Measurements from ENCODE around the gene THSD4.

Gene THSD4

DNA sequence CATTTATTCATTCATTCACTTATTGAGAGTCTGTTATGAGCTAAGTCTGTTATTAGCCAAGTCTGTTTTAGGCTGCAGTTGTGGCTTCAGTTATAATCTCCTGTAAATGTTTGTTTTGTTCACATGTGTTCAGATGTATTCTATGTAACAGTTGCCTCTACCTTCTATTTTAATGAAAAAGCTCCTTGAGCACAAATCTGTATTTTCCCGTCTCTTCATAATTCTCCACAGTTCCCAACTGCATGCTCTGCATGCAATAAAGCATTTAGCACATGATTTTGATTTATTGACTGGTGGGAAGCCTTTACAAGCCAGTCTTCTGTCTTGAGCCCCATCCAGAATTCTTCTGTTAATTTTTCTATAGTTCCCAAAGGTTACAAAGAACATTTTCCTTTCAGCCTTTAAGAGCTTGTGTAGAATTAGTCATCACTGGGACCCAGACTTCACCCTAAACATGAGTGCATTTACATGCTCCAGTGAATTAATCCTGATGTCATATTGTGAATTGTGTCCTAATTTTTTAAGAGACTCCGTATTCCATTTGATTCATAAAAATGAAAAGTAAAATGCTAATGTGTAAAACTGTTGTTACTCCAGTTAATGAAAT is 572.7 kb downstream of the THSD4 start:
- peak; percentile 52 for DNase-seq (ENCODE audit: extremely low read depth, low read depth)
- TF ChIP-seq, protein P1, sequence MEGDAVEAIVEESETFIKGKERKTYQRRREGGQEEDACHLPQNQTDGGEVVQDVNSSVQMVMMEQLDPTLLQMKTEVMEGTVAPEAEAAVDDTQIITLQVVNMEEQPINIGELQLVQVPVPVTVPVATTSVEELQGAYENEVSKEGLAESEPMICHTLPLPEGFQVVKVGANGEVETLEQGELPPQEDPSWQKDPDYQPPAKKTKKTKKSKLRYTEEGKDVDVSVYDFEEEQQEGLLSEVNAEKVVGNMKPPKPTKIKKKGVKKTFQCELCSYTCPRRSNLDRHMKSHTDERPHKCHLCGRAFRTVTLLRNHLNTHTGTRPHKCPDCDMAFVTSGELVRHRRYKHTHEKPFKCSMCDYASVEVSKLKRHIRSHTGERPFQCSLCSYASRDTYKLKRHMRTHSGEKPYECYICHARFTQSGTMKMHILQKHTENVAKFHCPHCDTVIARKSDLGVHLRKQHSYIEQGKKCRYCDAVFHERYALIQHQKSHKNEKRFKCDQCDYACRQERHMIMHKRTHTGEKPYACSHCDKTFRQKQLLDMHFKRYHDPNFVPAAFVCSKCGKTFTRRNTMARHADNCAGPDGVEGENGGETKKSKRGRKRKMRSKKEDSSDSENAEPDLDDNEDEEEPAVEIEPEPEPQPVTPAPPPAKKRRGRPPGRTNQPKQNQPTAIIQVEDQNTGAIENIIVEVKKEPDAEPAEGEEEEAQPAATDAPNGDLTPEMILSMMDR (IDR thresholded peaks at IDR 0.05; ENCODE audit: low read depth, low read length, missing control alignments) = no peak
- no peak overlapping the region for H3K4me3 ChIP-seq (replicated peaks; ENCODE audit: low read depth, low read length)

DNA sequence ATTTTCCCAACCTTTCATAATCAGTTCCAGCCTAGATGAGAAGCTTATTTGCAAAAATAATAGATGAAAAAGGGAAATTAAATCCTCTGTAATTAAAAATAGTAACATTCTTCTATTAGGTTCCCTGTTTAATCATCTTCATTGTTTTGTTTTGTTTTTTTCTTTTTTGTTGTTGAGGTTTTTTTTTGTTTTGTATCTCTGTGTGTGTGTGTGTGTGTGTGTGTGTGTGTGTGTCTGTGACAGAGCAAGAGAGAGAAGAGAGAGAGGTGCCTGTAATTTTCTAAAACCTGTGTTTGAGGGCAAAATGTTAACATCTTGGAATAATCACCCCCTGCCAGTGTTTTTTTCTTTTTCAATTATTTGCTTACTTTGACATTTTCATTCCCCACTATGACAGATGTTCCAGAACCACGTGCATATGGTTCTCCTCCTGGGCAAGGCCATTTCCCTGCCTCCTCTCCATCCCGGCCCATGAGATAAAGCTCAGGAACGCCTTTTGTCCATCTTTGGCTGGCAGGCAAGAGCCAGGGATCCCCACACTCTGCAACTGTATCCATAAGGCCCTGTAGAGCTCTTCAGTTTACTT is 573.3 kb downstream of the THSD4 start:
- H3K4me3 ChIP-seq (replicated peaks; ENCODE audit: low read depth, low read length) = no peak overlapping the region
- TF ChIP-seq, protein P1 (IDR thresholded peaks at IDR 0.05; ENCODE audit: low read depth, low read length, missing control alignments) = no peak
- no peak for DNase-seq (ENCODE audit: extremely low read depth, low read depth)

DNA sequence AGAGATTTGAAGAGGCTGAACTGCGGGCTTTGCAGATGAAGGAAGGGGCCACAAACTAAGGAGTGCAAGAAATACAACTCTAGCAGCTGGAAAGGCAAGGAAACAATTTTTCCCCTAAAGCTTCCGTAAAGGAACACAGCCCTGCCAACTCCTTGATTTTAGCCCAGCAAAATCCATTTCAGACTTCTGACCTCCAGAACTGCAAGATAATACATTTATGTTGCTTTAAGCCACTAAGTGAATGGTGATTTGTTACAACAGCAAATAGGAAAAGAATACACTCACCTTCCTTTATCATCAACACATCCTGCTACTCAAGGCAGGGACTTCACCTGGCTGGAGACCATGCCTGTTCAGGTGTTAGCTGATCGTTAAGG is 575.8 kb downstream of the THSD4 start:
- TF ChIP-seq, protein P1 (IDR thresholded peaks at IDR 0.05; ENCODE audit: low read depth, low read length, missing control alignments) = no peak
- no peak for DNase-seq (ENCODE audit: extremely low read depth, low read depth)
- H3K4me3 ChIP-seq (replicated peaks; ENCODE audit: low read depth, low read length) = no peak overlapping the region

DNA sequence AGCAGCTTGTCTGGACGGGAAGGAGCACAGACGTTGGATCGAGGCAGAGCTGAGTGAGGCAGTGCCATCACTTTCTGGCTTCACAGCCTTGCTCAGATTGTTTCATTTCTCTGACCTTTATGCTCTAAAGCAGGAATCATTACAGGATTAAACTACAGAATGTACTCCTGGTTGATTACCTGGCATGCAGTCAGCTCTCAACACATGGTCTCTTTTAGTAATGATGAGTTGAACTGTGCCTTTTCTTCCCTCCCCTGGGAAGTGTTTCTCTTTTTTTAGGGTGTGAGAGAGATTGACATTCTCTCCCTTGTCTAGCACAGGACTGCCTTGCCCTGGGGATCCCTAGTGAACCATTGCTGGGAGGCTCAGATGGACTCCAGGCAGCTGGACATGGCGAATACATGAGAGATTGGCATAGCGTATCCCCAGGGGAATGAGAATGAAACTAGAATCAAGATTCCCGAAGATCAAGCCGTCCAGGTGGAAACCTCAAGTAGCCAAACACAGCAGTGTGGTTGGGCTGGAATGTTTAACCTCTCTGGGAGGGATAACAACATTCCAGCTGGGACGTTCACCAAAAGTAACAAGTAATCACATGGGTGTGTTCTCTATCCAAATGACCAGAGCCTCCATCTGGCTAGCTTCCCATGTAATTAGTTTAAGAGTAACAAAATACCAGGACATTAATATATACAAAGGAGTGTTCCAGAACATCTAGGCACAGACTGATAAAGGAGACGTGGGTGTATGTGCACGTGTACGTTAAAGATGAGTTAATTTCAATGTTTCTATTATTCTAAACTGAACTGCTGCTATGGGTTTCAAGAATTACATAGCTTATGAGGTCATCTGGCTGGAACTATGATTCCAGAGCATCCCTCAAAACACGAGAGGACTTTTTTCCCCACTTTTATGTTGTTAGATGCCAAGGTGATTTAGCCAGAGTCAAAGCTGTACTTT is 576.5 kb downstream of the THSD4 start:
- no peak overlapping the region for H3K4me3 ChIP-seq (replicated peaks; ENCODE audit: low read depth, low read length)
- peak; percentile 69 for DNase-seq (ENCODE audit: extremely low read depth, low read depth)
- TF ChIP-seq, protein P1 (IDR thresholded peaks at IDR 0.05; ENCODE audit: low read depth, low read length, missing control alignments) = no peak

DNA sequence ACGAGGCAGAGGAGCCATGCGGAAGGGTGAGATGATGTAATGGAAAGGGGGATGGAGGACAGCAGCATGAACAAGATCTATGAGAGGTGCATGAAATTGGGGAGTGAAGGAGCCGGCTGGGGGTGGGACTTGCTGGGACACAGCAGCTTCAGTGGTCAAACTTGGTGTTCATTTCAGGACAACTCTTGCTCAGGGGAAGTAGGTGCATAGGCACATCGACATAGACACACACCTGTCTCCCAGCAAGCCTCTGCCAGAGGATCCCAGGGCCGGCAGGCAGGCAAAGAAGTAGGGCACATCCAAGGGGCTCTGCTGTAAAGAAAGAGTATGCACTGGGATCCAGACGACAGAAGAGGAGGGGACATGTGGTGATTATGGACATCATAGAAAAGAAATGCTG is 582.0 kb downstream of the THSD4 start:
- TF ChIP-seq, protein P1 (IDR thresholded peaks at IDR 0.05; ENCODE audit: low read depth, low read length, missing control alignments) = no peak
- no peak overlapping the region for H3K4me3 ChIP-seq (replicated peaks; ENCODE audit: low read depth, low read length)
- no peak for DNase-seq (ENCODE audit: extremely low read depth, low read depth)

DNA sequence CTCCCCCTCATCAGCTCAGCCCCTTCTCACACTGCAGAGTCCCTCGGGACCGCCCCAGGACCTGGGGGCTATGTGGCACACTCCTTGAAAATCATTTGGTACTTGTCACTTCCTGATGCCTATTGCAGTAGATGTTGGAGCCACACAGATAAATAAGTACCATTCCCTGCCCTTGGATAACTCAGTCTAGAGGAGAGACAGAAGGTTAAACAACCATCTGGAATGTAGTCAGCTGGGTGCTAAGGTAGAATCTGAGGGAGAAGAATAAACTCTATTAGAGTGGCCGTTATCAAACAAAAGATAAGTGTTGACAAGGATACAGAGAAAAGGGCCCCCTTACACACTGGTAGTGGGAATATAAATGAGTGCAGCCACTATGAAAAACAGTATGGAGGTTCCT is 582.8 kb downstream of the THSD4 start:
- TF ChIP-seq, protein P1 (IDR thresholded peaks at IDR 0.05; ENCODE audit: low read depth, low read length, missing control alignments) = no peak

More for the DNA sequence above, 582.8 kb downstream of the THSD4 start:
- H3K4me3 ChIP-seq (replicated peaks; ENCODE audit: low read depth, low read length) = no peak overlapping the region
- no peak for DNase-seq (ENCODE audit: extremely low read depth, low read depth)
